GM23248 (cell line): ENCODE measurements around the gene RALA.

Experiments used
- EZH2 ChIP-seq: fragments of 200-600 bp; sonication (generic); IDR thresholded peaks from 2 replicates; pipeline ENCODE4 v1.6.1; 2018; ENCODE audit warnings: antibody characterized with exemption, mild to moderate bottlenecking; ENCODE audit not compliant: insufficient read depth, poor library complexity, severe bottlenecking
- EZH2phosphoT487 ChIP-seq: fragments of 200-600 bp; sonication (generic); IDR thresholded peaks from 2 replicates; pipeline ENCODE4 v1.6.1; 2018; ENCODE audit warnings: antibody characterized with exemption, moderate library complexity, mild to moderate bottlenecking, low read depth; ENCODE audit not compliant: insufficient read depth

DNA sequence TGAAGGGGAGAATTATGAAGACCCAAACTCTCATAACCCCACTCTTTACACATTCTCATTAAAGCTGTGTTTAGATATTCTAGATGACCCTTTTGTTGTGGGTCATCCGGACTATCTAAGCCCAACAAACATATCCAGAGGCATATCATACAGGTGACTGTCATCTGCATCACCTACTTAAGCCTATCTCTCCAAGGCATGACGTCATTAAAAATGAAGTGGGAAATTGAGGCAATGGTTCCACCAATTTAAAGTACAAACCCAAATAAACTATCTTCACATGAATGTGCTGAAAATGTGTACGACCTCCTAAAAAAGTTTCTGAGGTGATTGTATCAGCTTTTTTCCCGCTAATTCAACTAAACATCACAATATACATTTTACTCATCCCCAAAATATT is 4.5 kb upstream of the RALA start:
- TF ChIP-seq EZH2, result no peak
- TF ChIP-seq EZH2phosphoT487, result no peak
